HG03378 (cell line): ENCODE data around the gene NKAIN2.

Source experiments
- ATAC-seq: cut with Tn5 transposase; IDR thresholded peaks from one replicate; pipeline ENCODE4 v1.9.1; 2021; ENCODE audit warnings: mild to moderate bottlenecking, moderate library complexity; ENCODE audit not compliant: unreplicated experiment

The NKAIN2 gene

GRCh38 chr6:123806561-123806960 lies 2.9 kb downstream of the NKAIN2 start:
- no peak for ATAC-seq

- no peak for ATAC-seq
Observed at GRCh38 chr6:123808556-123808955, 4.9 kb downstream of the NKAIN2 start.

DNA sequence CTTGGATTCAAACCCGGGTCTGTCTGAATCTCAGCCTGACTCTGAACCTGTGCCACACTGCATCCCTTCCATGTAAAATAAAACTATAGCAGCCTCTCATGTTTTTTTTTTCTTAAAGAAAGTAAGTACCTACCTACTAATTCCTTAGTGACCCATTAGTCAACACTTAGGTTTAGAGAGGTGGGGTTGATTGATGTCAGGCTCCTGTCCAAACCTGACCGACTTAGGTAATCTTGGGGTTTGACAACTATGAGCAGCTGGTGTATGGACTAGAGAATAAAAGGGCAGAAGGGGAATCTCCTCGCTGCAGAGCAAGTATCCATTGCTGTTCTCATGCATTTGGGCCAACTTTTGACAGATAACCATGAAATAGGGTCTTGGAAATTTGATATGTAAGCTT lies 6.5 kb downstream of the NKAIN2 start:
- no peak for ATAC-seq

DNA sequence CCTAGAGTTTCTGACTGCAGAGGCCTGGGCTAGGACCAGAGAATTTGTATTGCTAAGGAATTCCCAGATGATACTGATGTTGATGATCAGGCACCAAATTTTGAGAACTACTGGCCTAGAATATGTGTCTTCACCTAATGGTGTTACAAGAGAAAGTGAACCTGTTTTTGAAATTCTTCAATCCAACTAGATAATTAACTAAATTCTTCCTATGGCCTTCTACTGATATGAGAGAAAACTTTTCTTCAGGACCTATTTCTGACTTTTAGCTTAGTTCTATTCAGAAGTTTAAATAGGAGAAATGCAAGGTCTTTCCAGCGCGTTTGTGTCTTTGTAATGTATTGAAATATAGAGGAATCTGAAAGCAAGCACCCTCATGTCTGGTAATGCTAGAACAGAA lies 7.3 kb downstream of the NKAIN2 start:
- no peak for ATAC-seq

DNA sequence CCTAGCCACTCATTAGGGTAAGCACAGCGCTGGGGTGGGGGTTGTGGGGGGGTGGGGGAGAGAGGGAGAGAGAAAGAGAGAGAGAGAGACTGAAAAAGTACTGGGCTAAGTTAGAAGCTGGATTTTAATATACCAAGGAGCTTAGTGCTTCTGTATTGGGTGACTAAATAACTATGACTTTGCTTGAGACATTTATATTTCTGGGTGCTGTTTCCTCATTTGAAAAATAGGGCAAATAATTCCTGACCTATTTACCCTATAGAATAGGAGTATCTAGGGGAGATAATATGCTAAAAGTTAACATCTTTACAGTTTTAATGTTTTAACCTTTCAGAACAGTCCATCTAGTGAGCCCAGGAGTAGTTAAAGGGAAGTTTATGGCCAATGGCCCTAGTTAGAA lies 7.7 kb downstream of the NKAIN2 start:
- ATAC-seq, result no peak

GRCh38 chr6:123812621-123813020 lies 9.0 kb downstream of the NKAIN2 start:
- no peak for ATAC-seq

GRCh38 chr6:123821112-123821511 lies 17.4 kb downstream of the NKAIN2 start:
- ATAC-seq, result no peak

- no peak for ATAC-seq
Observed at GRCh38 chr6:123829302-123829953, 25.8 kb downstream of the NKAIN2 start.

GRCh38 chr6:123830120-123830519 lies 26.5 kb downstream of the NKAIN2 start:
- ATAC-seq, result no peak

- no peak for ATAC-seq
Observed at GRCh38 chr6:123838505-123839234, 35.0 kb downstream of the NKAIN2 start.

- ATAC-seq, result no peak
Observed at GRCh38 chr6:123841067-123841896, 37.6 kb downstream of the NKAIN2 start.

DNA sequence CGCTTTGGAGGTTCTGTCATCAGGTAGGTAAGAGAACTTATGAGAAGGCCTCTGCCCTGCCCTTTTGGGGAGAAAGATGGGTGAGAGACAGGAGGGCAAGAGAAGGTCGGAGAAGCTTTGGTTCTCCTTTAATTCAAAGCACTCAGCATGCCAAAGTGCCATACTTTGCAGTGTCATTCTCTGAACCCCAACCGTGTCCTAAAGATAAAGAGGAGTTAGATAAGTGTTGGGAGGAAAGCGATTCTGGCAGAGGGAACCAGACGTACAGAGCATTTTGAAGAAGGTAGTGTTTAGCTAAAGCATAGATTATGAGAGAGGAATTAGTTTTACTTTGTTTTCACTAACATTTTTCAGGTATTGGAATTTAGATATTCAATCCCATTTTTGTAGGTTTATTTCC lies 40.3 kb downstream of the NKAIN2 start:
- no peak for ATAC-seq

DNA sequence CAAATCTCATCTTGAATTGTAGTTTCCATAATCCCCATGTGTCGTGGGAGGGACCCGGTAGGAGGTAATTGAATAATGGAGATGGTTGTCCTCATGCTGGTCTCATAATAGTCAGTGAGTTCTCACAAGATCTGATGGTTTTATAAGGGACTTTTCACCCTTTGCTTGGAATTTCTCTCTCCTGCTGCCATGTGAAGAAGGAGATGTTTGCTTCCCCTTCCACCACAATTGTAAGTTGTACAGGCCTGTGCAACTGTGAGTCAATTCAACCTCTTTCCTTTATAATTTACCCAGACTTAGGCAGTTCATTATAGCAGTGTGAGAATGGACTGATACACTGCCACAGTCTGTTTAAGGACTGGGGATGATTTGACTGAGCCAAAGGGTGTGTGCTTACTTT lies 44.7 kb downstream of the NKAIN2 start:
- no peak for ATAC-seq

DNA sequence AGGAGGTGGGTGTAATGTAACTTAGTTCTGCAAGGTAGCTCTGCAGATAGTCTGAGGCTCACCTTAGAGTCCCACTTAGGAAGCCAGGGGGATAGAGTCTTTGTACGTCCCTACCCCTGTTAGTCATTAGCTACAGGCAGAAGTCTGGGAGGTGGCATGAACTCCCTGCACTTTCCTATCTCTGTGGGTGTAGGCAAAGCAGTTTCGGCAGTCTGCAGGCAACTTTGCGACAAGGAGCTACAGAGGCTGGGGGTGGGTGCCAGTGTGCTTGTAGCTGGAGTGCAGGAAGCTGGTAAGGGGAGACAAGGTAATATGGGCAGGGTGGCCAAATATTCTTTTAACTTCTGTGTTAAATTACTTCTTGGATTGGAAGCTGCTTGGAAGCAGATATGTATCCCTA lies 45.7 kb downstream of the NKAIN2 start:
- ATAC-seq, result no peak

GRCh38 chr6:123850555-123850954 lies 46.9 kb downstream of the NKAIN2 start:
- ATAC-seq, result no peak

GRCh38 chr6:123854201-123854600 lies 50.5 kb downstream of the NKAIN2 start:
- no peak for ATAC-seq

DNA sequence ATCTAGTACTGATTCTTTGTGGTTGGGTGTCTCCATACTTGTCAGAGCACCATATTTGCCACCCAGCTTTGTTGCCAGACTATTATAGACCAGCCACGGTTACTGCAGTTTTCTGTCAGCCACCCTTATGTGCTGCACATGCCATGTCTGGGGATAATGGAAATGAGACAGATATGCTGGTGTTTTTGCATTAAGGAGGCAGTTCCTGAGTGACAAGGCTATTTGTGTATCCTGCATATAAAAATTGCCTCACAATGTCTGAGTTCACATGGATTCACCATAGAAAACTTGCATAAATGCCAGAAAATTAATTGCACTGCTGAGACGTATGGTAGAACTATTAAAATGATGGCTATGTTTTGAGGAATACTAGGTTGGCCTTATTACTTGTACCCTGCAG lies 51.8 kb downstream of the NKAIN2 start:
- no peak for ATAC-seq

GRCh38 chr6:123859291-123859690 lies 55.6 kb downstream of the NKAIN2 start:
- no peak for ATAC-seq

GRCh38 chr6:123869334-123869733 lies 65.7 kb downstream of the NKAIN2 start:
- ATAC-seq, result no peak

DNA sequence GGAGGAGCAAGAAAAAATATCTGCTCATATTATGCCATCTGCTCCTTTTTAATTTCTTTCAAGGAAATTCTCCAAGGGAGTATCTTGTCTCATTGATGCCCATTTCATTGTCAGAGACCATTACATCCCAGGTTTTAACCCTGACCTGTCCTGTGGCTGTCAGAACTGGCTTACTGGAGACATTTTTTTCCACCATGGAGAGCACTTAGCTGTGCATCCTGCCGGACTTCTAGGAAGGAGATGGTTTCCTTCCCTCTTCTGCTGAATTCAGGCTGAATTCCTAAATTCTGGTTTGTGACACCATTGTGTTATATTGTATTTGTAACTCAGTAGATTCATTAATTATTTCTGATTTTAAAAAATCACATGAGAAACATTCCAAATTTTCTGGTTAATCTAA lies 70.3 kb downstream of the NKAIN2 start:
- no peak for ATAC-seq

GRCh38 chr6:123875784-123876183 lies 72.1 kb downstream of the NKAIN2 start:
- no peak for ATAC-seq

DNA sequence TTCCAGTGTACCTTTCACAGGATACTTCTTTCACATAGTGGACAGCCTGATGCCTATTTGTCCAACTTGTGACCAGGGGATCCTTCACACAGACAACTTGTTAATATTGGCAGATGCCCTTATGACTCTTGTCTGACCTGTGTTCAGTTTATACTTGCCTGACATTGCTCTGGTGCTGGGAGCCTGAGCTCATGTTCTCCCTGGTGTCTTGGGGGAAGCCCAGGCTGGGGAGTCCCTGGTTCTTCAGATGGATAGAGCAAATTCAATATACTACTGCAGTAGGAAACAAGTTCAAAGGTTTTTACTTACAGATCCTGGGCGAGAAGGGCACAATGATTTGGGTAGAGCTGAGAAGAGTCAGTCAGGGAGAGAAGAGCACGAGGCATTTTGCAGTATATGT lies 76.1 kb downstream of the NKAIN2 start:
- no peak for ATAC-seq
